Posterior cingulate gyrus (tissue), 11 donors: ENCODE measurements around the gene EXO1.
"Not testable (repeated sequence)": the region's sequence is repeated elsewhere in the genome, so short reads cannot be mapped to it uniquely, and the experiment has no call there.

ENCODE experiments used
- DNase-seq, 10 donors: peaks; one replicate each; pipeline versions ENCODE4 v3.0.0 to v3.0.0-alpha.2; 2020 to 2021; ENCODE audit warnings: mixed read lengths in 3 of 10
- intact Hi-C: fragments of 100-400 bp; cut with DNase I; formaldehyde crosslinking; loops from one replicate; pipeline ENCODE4 v1.15.1; 2023

The EXO1 gene

DNA sequence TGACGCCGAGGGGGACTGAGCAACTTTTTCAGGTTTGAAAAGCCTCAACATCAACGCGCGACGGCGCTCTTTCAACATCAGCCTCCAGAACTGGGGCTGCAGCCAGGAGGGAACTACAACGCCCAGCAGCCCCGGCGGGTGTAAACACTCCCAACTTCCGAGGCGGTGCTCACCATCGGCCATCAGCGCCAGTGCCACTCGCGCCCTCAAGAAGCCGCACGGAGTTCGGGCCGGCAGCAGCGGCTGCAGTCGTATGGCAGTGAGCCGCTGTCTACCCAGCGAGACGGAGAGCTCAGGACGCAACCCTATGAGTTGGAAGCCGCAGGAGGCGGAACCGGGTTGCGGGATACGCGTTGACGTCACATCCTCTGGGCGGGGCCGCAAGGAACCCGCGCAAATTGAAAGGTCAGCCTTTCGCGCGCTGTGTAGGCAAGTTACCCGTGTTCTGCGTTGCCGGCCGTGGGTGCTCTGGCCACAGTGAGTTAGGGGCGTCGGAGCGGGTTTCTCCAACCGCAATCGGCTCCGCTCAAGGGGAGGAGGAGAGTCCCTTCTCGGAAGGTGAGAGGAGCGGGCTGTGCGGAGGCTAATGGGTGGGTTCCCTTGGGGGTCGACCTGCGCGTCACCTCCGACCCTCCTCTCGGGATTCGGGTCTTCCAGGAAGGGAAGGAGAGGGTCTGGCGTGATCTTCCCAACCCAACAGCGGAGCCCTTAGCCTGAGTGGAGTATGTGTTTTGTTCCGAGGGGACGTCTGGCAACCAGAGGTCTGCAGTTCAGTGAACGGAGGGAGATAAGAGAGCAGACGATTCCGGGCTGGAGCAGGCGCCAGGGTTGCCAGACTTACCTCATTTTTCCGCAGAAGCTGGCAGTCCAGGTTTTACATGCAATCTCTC is at the start of gene EXO1:
Gene EXO1, plus strand, starts transcription at position 409 of the 890 bp plus-strand sequence. CDS start 2,222 bp downstream, outside the sequence.
- intact Hi-C loops, result loop anchor here (5.0 kb wide), 1 partner anchor 206 kb away; the partner anchor contains the start of genes CHML and OPN3
- DNase-seq, result peak; percentile 83 to 98 (median 89)

- no peak for DNase-seq
- intact Hi-C loops, result no loop called here
Observed at GRCh38 chr1:241799416-241799815, 48.6 kb upstream of the EXO1 start.

GRCh38 chr1:241800640-241801039 is 47.4 kb upstream of the EXO1 start:
- intact Hi-C loops, result no loop called here
- DNase-seq, result no peak

DNA sequence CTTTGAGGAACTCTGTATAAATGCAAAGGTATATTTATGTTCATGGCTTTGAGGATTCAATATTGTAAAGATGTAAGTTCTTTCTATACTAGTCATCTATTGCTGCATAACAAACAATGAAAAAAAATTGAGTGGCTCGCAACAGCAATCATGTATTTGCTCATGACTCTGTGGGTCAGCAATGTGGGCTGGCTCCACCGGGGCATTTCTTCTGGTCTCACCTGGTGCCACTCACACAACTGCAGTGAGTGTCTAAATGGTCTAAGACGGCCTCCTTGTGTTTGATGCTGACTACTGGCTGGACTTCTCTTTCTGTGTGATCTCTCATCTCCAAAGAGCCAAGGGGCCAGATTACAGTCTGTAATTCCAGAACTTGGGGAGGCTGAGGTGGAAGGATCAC is 45.1 kb upstream of the EXO1 start:
- intact Hi-C loops, result no loop called here
- DNase-seq, result peak in 1 of 10 donors; percentile 36

DNA sequence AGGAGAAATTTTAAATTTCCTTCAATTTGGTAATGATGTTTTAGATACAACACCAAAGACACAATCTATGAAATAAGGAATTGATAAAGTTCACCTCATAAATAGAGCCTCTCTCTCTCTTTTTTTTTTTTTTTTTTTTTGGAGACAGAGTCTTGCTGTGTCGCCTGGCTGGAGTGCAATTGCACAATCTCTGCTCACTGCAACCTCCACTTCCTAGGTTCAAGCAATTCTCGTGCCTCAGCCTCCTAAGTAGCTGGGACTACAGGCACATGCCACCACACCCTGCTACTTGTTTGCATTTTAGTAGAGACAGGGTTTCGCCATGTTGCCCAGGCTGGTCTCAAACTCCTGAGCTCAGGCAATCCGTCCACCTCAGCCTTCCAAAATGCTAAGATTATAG is 43.3 kb upstream of the EXO1 start:
- DNase-seq, intact Hi-C loops: not testable (repeated sequence)

GRCh38 chr1:241808265-241808664 is 39.7 kb upstream of the EXO1 start:
- intact Hi-C loops, result no loop called here
- DNase-seq, result no peak

DNA sequence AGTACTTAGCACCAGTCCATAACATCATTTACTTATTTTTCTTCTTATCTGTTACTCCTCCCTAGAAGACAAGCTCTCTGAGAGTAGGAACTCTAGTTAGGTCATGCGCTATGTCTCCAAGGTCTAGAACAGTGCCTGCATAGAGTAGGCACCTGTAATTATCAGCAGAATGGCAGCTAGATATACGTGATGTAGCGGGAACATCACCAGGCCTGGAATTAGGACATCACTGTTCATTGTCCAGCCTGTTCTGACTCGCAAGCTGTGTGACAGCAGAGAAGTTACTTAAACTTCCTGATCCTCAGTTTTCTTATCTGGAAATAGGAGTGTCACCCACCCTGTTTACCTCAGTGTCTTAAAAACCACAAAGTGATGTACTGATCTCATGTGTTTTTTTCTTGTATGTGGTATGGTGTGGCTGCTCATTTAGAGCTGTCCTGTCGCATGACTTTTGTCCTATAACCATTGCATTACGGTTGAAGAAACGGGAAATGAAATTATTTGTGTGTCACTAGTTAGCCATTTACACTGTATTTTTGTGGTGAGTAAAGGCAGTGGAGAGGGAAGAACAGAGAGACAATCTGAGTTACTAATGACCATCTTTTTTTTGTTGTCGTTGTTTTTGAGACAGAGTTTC is 37.1 kb upstream of the EXO1 start:
- DNase-seq, result no peak
- intact Hi-C loops, result no loop called here

GRCh38 chr1:241813768-241814320 is 34.2 kb upstream of the EXO1 start:
- intact Hi-C loops, result no loop called here

DNA sequence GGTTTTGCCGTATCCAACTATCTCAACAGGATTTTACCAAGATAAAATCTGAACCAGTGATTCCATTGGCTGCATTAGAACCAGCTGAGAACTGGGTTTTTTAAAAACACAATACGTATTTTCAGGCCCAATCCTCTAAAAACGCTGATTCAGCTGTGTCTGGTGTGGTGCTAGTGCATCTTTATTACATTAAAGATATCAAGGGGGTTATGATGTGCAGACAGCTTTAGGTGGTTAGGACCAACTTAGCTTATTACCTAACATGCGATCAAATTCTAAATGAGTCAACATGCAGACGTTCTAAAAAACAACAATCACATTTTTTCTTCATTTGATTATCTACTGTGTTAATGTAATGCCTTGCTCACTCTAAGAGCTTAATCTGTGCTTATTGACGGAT is 32.0 kb upstream of the EXO1 start:
- no peak for DNase-seq
- intact Hi-C loops, result no loop called here

More at GRCh38 chr1:241813768-241814320, 34.2 kb upstream of the EXO1 start:
- DNase-seq, result no peak

DNA sequence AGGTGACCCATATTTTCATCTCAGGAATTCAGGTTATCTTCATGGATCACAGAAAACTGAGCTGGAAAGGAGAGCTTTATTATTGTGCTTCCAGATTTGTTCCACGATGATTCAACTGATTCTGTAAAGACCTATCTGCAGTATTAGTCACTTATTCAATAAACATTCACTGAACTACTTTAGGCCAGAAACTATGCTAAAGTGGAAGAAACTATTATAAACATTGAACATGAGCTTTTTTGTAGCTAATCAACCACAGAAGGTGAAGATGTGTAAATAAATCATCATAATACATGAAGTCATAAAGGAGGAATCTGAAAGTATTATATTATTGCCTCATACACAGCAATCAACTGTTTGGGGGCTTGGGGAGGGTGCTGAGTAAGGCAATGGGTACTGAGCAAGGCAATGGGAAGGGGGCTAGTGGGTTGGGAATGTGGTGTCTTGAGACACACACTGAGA is 30.6 kb upstream of the EXO1 start:
- intact Hi-C loops, result no loop called here
- no peak for DNase-seq

DNA sequence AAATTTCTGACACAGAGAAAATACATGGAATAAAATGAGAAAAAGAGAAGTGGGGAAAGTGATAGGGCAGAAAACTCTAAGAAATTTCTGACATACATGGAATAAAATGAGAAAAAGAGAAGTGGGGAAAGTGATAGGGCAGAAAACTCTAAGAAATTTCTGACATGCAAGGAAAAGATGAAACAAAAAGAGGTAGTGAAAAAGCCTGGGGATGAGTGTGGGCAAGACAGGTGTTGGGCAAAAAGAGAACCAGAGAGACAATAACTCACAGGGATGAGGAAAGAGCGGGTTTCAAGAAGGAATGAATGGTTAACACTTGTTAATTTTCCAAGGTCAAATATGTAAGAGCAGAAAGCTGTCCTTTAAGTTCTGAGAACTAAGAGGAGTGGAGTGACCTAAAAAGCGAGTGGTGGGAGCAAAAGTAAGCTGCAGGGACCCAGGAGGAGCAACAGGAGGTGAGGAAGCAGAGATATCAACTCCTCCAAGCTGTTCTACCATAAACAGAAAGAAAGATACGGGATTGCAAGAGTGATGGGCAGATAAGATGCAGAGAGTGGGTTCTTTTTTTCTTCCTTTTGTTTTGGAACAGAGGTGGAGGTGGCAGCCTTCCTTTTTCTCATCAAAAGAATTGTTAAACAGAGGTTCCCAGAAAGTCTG is 29.9 kb upstream of the EXO1 start:
- intact Hi-C loops, result no loop called here
- DNase-seq, result no peak

DNA sequence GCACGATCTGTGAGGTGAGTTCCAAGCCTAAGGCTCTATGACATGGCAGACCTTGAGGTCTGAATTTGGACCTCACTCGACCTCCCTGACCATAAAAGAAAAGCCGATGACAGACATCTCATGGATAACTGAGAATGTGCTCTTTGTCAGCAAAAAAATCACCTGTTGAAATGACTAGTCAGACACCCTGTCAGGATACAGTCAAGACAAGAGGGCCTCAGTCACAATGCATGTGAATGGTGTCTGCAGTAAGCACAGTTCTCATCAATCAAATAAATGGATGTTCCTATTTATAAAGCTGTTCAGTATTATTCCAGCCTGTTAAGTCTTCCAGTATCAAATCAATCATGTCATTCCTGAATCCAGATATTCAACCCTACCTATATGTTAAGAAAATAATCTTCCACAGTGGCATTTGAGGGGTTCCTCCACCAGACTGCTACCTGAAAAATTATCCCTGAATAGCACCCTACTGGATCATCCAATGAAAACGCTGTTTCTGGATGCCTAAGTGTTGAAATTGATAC is 28.6 kb upstream of the EXO1 start:
- intact Hi-C loops, result no loop called here
- DNase-seq, result no peak

DNA sequence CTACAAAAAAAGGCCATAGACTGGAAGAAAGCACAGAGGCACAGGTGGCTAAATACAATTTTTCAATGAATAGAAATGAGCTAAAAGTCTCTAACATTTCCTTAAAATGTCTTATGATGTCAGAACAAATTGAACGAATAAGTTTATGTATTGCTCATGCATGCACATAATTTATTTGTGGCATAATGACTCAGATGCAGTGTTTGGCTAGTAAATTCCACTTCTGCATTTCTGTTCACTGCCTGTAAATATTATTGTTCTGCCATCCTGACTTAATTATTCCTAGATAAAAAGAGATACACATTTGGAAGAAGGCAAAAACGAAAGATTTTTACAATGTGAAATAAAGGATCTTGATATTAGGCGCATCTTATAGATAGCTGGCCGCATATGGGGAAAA is 26.6 kb upstream of the EXO1 start:
- intact Hi-C loops, result no loop called here
- no peak for DNase-seq

DNA sequence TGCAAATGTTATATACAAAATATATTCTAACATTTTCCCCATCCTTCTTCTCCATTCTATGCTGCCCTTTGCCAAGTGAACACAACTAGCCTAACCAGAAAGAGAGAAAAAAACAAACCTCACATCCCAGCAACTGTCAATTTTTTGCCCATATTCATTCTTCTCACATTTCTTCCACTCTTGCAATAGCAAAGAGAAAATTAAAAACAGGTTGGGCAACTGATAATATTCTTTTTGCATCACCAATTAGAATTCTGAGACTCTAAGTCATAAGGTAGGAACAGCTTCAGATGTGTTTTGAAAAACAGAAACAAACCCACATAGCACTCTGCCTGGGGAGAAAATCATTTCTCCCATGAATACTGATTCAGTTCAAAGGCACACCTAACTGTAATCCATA is 25.2 kb upstream of the EXO1 start:
- intact Hi-C loops, result no loop called here

GRCh38 chr1:241823925-241824324 is 24.1 kb upstream of the EXO1 start:
- DNase-seq, result no peak
- intact Hi-C loops, result no loop called here

More for the DNA sequence above, 25.2 kb upstream of the EXO1 start:
- DNase-seq, result no peak

- intact Hi-C loops, result no loop called here
- no peak for DNase-seq
Observed at GRCh38 chr1:241825581-241825980, 22.4 kb upstream of the EXO1 start.

DNA sequence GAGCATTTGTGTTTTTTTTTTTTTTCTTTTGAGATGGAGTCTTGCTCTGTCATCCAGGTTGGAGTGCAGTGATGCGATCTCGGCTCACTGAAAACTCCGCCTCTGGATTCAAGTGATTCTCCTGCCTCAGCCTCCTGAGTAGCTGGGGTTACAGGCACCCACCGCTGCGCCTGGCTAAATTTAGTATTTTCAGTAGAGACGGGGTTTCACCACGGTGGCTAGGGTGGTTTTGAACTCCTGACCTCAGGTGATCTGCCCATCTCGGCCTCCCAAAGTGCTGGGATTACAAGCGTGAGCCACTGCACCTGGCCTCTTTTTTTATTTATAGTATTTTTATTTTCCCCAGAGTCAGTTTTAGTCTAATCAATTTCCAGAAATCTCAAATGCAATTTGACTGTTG is 21.4 kb upstream of the EXO1 start:
- DNase-seq, intact Hi-C loops: not testable (repeated sequence)

- no peak for DNase-seq
- intact Hi-C loops, result no loop called here
Observed at GRCh38 chr1:241827264-241827663, 20.7 kb upstream of the EXO1 start.

GRCh38 chr1:241828463-241829021 is 19.5 kb upstream of the EXO1 start:
- DNase-seq, result peak in 2 of 10 donors; percentile 12 to 17
- intact Hi-C loops, result no loop called here

GRCh38 chr1:241829468-241829867 is 18.5 kb upstream of the EXO1 start:
- intact Hi-C loops, result no loop called here
- no peak for DNase-seq
